Panc1 (cell line): ENCODE results near the gene MCM9. TPM values are rescaled to one million over a fixed set of nuclear protein-coding genes. Genes with fewer than 3 reads are reported as not detected.

Experiments used
- ATAC-seq: fragments of 200-7000 bp; cut with Tn5 transposase; 2 replicates; pipeline ENCODE4 v1.9.1; 2020; ENCODE audit warnings: mild to moderate bottlenecking, moderate library complexity
- BruUV-seq: library from RNA; stranded (reverse); fragments of 400-500 nt; replicated peaks from 2 replicates; lab custom pipeline; 2021; lab: Mats Ljungman, UMichigan
- CTCF ChIA-PET: fragments of 300-600 bp; sonication (Branson Sonifier 250); formaldehyde crosslinking; loops from one replicate; lab custom pipeline; 2022; ENCODE audit warnings: antibody characterized with exemption; lab: Charles Lee
- POLR2A ChIA-PET: fragments of 300-600 bp; sonication (Branson Sonifier 250); formaldehyde crosslinking; loops from one replicate; lab custom pipeline; 2022; ENCODE audit warnings: antibody characterized with exemption; lab: Charles Lee
- DNase-seq: peaks from one replicate; pipeline ENCODE4 v3.0.0-alpha.2; 2010; ENCODE audit warnings: low read depth, low spot score
- H3K27ac ChIP-seq: 2 replicates; pipeline ENCODE4 v1.5.1; 2011; ENCODE audit warnings: mild to moderate bottlenecking, low read length, inconsistent platforms
- H3K27me3 ChIP-seq: fragments of 200-500 bp; sonication (Bioruptor generic); 2 replicates; pipeline ENCODE4 v1.6.0; 2014; ENCODE audit warnings: low read length, inconsistent platforms; ENCODE audit not compliant: control insufficient read depth, insufficient read depth
- H3K36me3 ChIP-seq: fragments of 200-500 bp; sonication (Bioruptor generic); 2 replicates; pipeline ENCODE4 v1.5.1; 2014; ENCODE audit warnings: inconsistent platforms, mild to moderate bottlenecking, low read length, moderate library complexity; ENCODE audit not compliant: control insufficient read depth, insufficient read depth
- H3K4me1 ChIP-seq: 2 replicates; pipeline ENCODE4 v1.5.1; 2011; ENCODE audit warnings: inconsistent platforms, mild to moderate bottlenecking, low read length, moderate library complexity; ENCODE audit not compliant: control insufficient read depth, insufficient read depth
- H3K4me3 ChIP-seq, 2 experiments: 2 replicates each; pipeline ENCODE4 v1.5.1; 2011 to 2012; ENCODE audit warnings: low read depth in 2 of 2, low read length in 2 of 2, mild to moderate bottlenecking in 2 of 2, inconsistent platforms in 1 of 2, moderate library complexity in 1 of 2
- H3K9me3 ChIP-seq: fragments of 200-500 bp; sonication (Bioruptor generic); 2 replicates; pipeline ENCODE4 v1.5.1; 2014; ENCODE audit warnings: low read depth, mild to moderate bottlenecking, inconsistent platforms, low read length, moderate library complexity; ENCODE audit not compliant: control insufficient read depth, insufficient read depth
- CTCF ChIP-seq: fragments of 450-650 bp; IDR thresholded peaks from 2 replicates; pipeline ENCODE4 v1.5.1; 2017; ENCODE audit warnings: mild to moderate bottlenecking
- POLR2AphosphoS5 ChIP-seq: IDR thresholded peaks from 2 replicates; pipeline ENCODE4 v1.6.1; 2012; ENCODE audit warnings: mild to moderate bottlenecking, low read depth, low read length, moderate library complexity
- REST ChIP-seq, 2 experiments: IDR thresholded peaks; 2 replicates each; pipeline ENCODE4 v1.6.1; 2011 to 2012; ENCODE audit warnings: low read depth in 2 of 2, control low read depth in 1 of 2, low read length in 1 of 2, mild to moderate bottlenecking in 1 of 2, moderate library complexity in 1 of 2; ENCODE audit not compliant: insufficient read depth in 1 of 2
- SIN3A ChIP-seq: IDR thresholded peaks from 2 replicates; pipeline ENCODE4 v1.6.1; 2012; ENCODE audit warnings: low read depth, mild to moderate bottlenecking, low read length, moderate library complexity, borderline replicate concordance; ENCODE audit not compliant: insufficient read depth
- TCF7L2 ChIP-seq: IDR thresholded peaks from 2 replicates; pipeline ENCODE4 v1.6.1; 2011; ENCODE audit warnings: mild to moderate bottlenecking, low read depth, low read length, inconsistent platforms
- in situ Hi-C: cut with HindIII; loops from 2 replicates; pipeline ENCODE4 v1.10.0; 2016; ENCODE audit warnings: low sequenced_read_pairs, low pct_unique_long_range_greater_than_20kb
- intact Hi-C: fragments of 100-400 bp; cut with micrococcal nuclease; formaldehyde crosslinking; loops from one replicate; pipeline ENCODE4 v1.10.0; 2022; ENCODE audit not compliant: unreplicated experiment
- total RNA-seq: library from RNA; stranded (reverse); gene quantifications from one replicate; pipeline ENCODE4 v1.2.1, GENCODE V29; 2021; ENCODE audit not compliant: unreplicated experiment

Gene MCM9
- total RNA-seq, 1 experiment from 2014 or later, result 20.4 TPM

GRCh38 chr6:118812970-118813369, 122.0 kb downstream of the MCM9 start:
- no peak for DNase-seq
- Histone ChIP-seq H3K4me1 (no peaks in the 10 kb centered on the region), H3K9me3 (no peaks in the 10 kb centered on the region), H3K4me3 (no peak overlapping the region), H3K27me3 (no peaks in the 10 kb centered on the region), H3K27ac (no peak overlapping the region), H3K36me3 (no peaks in the 10 kb centered on the region)
- in situ Hi-C loops (no loop called here), intact Hi-C loops (no loop called here)
- BruUV-seq, result no TSS peak
- ATAC-seq, result no peak
- ChIA-PET POLR2A (no interaction called here), CTCF (no interaction called here)
- TF ChIP-seq REST (IDR thresholded peaks at IDR 0.05; ENCODE audit: insufficient read depth in 1 of 2, low read depth in 2 of 2, low read length in 1 of 2) (no peak), CTCF (no peak), SIN3A (no peak), POLR2AphosphoS5 (no peak), TCF7L2 (no peak)

- ATAC-seq, result no peak
- no TSS peak for BruUV-seq
- in situ Hi-C loops (no loop called here), intact Hi-C loops (no loop called here)
- no peaks in the 10 kb centered on the region for H3K4me1 ChIP-seq
- no peaks in the 10 kb centered on the region for H3K36me3 ChIP-seq
- DNase-seq, result no peak
- ChIA-PET POLR2A (no interaction called here), CTCF (no interaction called here)
- H3K27ac ChIP-seq, result no peak overlapping the region
- TF ChIP-seq POLR2AphosphoS5, result no peak
- TF ChIP-seq REST (IDR thresholded peaks at IDR 0.05; ENCODE audit: insufficient read depth in 1 of 2, low read depth in 2 of 2, low read length in 1 of 2), result no peak
- no peak for TF ChIP-seq SIN3A
- TF ChIP-seq CTCF, result no peak
- TF ChIP-seq TCF7L2, result no peak
- H3K4me3 ChIP-seq, result no peak overlapping the region
- no peaks in the 10 kb centered on the region for H3K9me3 ChIP-seq
- H3K27me3 ChIP-seq, result no peaks in the 10 kb centered on the region
These were observed 124.4 kb downstream of the MCM9 start for GRCh38 chr6:118810420-118811027.
